ENCODE results near the gene NABP1.

NABP1 gene

GRCh38 chr2:191686066-191686465, 8.1 kb downstream of the NABP1 start:
- no peak for DNase-seq

- no peak for DNase-seq
These were observed 8.8 kb downstream of the NABP1 start for GRCh38 chr2:191686729-191687128.

- DNase-seq: no peak
These were observed 9.9 kb downstream of the NABP1 start for GRCh38 chr2:191687867-191688266.

- DNase-seq: no peak
These were observed 11.2 kb downstream of the NABP1 start for GRCh38 chr2:191688934-191689695.

- DNase-seq: no peak
These were observed 12.4 kb downstream of the NABP1 start for GRCh38 chr2:191690327-191690726.

GRCh38 chr2:191691016-191691735, 13.2 kb downstream of the NABP1 start:
- peak; percentile 35 to 64 for DNase-seq

GRCh38 chr2:191691898-191692297, 14.0 kb downstream of the NABP1 start:
- DNase-seq: no peak

GRCh38 chr2:191692502-191693115, 14.7 kb downstream of the NABP1 start:
- no peak for DNase-seq

- DNase-seq: no peak
These were observed 15.2 kb downstream of the NABP1 start for GRCh38 chr2:191693166-191693565.

GRCh38 chr2:191693778-191694177, 15.8 kb downstream of the NABP1 start:
- no peak for DNase-seq

- DNase-seq: peak; percentile 79 to 93
These were observed 18.1 kb downstream of the NABP1 start for GRCh38 chr2:191696001-191696400.

GRCh38 chr2:191696966-191697365, 19.0 kb downstream of the NABP1 start:
- no peak for DNase-seq

- no peak for DNase-seq
These were observed 19.9 kb downstream of the NABP1 start for GRCh38 chr2:191697870-191698269.

GRCh38 chr2:191699341-191699945, 21.5 kb downstream of the NABP1 start:
- DNase-seq: no peak

- no peak for DNase-seq
These were observed 23.1 kb downstream of the NABP1 start for GRCh38 chr2:191701029-191701428.

GRCh38 chr2:191701696-191702095, 23.8 kb downstream of the NABP1 start:
- peak in 1 of 2 experiments; percentile 24 for DNase-seq

GRCh38 chr2:191703079-191703725, 25.3 kb downstream of the NABP1 start:
- peak in 1 of 2 experiments; percentile 60 for DNase-seq

- no peak for DNase-seq
These were observed 27.1 kb downstream of the NABP1 start for GRCh38 chr2:191705084-191705483.

- no peak for DNase-seq
These were observed 27.8 kb downstream of the NABP1 start for GRCh38 chr2:191705701-191706100.

- DNase-seq: no peak
These were observed 28.9 kb downstream of the NABP1 start for GRCh38 chr2:191706791-191707190.

GRCh38 chr2:191707542-191707941, 29.6 kb downstream of the NABP1 start:
- no peak for DNase-seq

- no peak for DNase-seq
These were observed 32.5 kb downstream of the NABP1 start for GRCh38 chr2:191710411-191710900.

GRCh38 chr2:191711621-191712020, 33.7 kb downstream of the NABP1 start:
- DNase-seq: no peak

Data from NCI-H446 (cell line).